Progenitor cell of endocrine pancreas (in vitro differentiated cells): ENCODE measurements around the gene RABGAP1L. TPM values are rescaled to one million over a fixed set of nuclear protein-coding genes. Genes with fewer than 3 reads are reported as not detected.

Experiments used
- DNase-seq: peaks from one replicate; pipeline ENCODE4 v3.0.0; 2021; ENCODE audit warnings: low spot score; ENCODE audit not compliant: unreplicated experiment
- H3K27ac Mint-ChIP-seq: 2 replicates; pipeline ENCODE4 v1.8.0; 2021; ENCODE audit warnings: mild to moderate bottlenecking, moderate library complexity, mixed read lengths
- H3K27me3 Mint-ChIP-seq: 2 replicates; pipeline ENCODE4 v1.8.0; 2021; ENCODE audit warnings: mixed read lengths
- H3K36me3 Mint-ChIP-seq: 2 replicates; pipeline ENCODE4 v1.8.0; 2022; ENCODE audit warnings: mixed read lengths; ENCODE audit not compliant: insufficient read depth
- H3K4me1 Mint-ChIP-seq: 2 replicates; pipeline ENCODE4 v1.8.0; 2021; ENCODE audit warnings: low read depth, mixed read lengths
- H3K4me3 Mint-ChIP-seq: 2 replicates; pipeline ENCODE4 v1.8.0; 2021; ENCODE audit warnings: low read depth, mild to moderate bottlenecking, moderate library complexity, mixed read lengths
- H3K9me3 Mint-ChIP-seq: 2 replicates; pipeline ENCODE4 v1.8.0; 2021; ENCODE audit warnings: low read depth, mixed read lengths
- CTCF ChIP-seq: fragments of 200-600 bp; sonication (generic); IDR thresholded peaks from one replicate; pipeline ENCODE4 v1.5.0; 2021; ENCODE audit warnings: antibody characterized with exemption, mild to moderate bottlenecking; ENCODE audit not compliant: unreplicated experiment
- total RNA-seq: library from RNA; stranded (reverse); gene quantifications from 2 replicates; pipeline ENCODE4 v1.2.1, GENCODE V29; 2021

RABGAP1L gene
- total RNA-seq, 1 donor from 2014 or later, result 55.2 TPM

- Mint-ChIP-seq H3K4me3 (no peak overlapping the region), H3K9me3 (peaks cover 5% of the 10 kb centered on the region), H3K27ac (no peak overlapping the region), H3K36me3 (peaks cover 9% of the 10 kb centered on the region), H3K27me3 (no peaks in the 10 kb centered on the region), H3K4me1 (no peaks in the 10 kb centered on the region)
- no peak for DNase-seq
- TF ChIP-seq CTCF, result no peak
These were observed 238.9 kb downstream of the RABGAP1L start for GRCh38 chr1:174398246-174398645.

- Mint-ChIP-seq H3K27me3 (no peaks in the 10 kb centered on the region), H3K36me3 (peaks cover 3% of the 10 kb centered on the region), H3K4me1 (no peaks in the 10 kb centered on the region), H3K4me3 (no peak overlapping the region), H3K27ac (no peak overlapping the region), H3K9me3 (no peaks in the 10 kb centered on the region)
- TF ChIP-seq CTCF, result no peak
- no peak for DNase-seq
These were observed 239.9 kb downstream of the RABGAP1L start for GRCh38 chr1:174399211-174399610.

GRCh38 chr1:174401075-174401474 lies 241.8 kb downstream of the RABGAP1L start:
- no peak for TF ChIP-seq CTCF
- no peak overlapping the region for H3K27ac Mint-ChIP-seq
- no peak overlapping the region for H3K4me3 Mint-ChIP-seq
- no peaks in the 10 kb centered on the region for H3K9me3 Mint-ChIP-seq
- peaks cover 3% of the 10 kb centered on the region for H3K36me3 Mint-ChIP-seq
- no peak for DNase-seq
- H3K4me1 Mint-ChIP-seq, result no peaks in the 10 kb centered on the region
- no peaks in the 10 kb centered on the region for H3K27me3 Mint-ChIP-seq

- Mint-ChIP-seq H3K9me3 (peaks cover 5% of the 10 kb centered on the region), H3K27me3 (no peaks in the 10 kb centered on the region), H3K36me3 (no peaks in the 10 kb centered on the region), H3K4me3 (no peak overlapping the region), H3K27ac (no peak overlapping the region), H3K4me1 (peaks cover 3% of the 10 kb centered on the region)
- no peak for TF ChIP-seq CTCF
- DNase-seq, result no peak
These were observed 245.9 kb downstream of the RABGAP1L start for GRCh38 chr1:174405219-174405618.

- H3K9me3 Mint-ChIP-seq, result peaks cover 5% of the 10 kb centered on the region
- H3K27ac Mint-ChIP-seq, result no peak overlapping the region
- no peak for DNase-seq
- no peaks in the 10 kb centered on the region for H3K27me3 Mint-ChIP-seq
- TF ChIP-seq CTCF, result no peak
- no peak overlapping the region for H3K4me3 Mint-ChIP-seq
- no peaks in the 10 kb centered on the region for H3K36me3 Mint-ChIP-seq
- H3K4me1 Mint-ChIP-seq, result peaks cover 3% of the 10 kb centered on the region
These were observed 247.1 kb downstream of the RABGAP1L start for GRCh38 chr1:174406421-174406820.
